ENCODE results near the gene NUBPL.

NUBPL gene

DNA sequence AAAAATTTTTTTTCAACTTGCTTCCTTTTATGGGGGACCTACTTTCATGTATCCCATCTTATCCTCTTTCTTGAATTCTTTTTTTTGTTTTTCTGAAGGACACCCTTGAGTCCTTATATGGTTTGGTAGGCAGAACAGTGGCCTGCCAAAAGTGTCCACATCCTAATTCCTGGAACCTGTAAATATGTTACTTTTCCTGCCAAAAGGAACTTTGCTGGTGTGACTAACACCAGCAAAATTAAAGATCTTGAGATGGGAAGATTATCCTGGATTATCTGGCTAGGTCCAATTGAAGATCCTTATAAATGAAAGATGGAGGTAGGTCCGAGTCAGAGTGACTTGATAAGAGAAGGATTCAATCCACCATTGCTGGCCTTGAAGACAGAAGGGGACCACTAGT is 5.3 kb downstream of the NUBPL start:
- no peak overlapping the region for H3K4me3 ChIP-seq (replicated peaks; ENCODE audit: low read depth, low read length)
- TF ChIP-seq, protein P1, sequence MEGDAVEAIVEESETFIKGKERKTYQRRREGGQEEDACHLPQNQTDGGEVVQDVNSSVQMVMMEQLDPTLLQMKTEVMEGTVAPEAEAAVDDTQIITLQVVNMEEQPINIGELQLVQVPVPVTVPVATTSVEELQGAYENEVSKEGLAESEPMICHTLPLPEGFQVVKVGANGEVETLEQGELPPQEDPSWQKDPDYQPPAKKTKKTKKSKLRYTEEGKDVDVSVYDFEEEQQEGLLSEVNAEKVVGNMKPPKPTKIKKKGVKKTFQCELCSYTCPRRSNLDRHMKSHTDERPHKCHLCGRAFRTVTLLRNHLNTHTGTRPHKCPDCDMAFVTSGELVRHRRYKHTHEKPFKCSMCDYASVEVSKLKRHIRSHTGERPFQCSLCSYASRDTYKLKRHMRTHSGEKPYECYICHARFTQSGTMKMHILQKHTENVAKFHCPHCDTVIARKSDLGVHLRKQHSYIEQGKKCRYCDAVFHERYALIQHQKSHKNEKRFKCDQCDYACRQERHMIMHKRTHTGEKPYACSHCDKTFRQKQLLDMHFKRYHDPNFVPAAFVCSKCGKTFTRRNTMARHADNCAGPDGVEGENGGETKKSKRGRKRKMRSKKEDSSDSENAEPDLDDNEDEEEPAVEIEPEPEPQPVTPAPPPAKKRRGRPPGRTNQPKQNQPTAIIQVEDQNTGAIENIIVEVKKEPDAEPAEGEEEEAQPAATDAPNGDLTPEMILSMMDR (IDR thresholded peaks at IDR 0.05; ENCODE audit: insufficient read depth, low read length, poor library complexity, severe bottlenecking): no peak
- no peaks in the 10 kb centered on the region for H3K27me3 ChIP-seq (replicated peaks; ENCODE audit: control insufficient read depth, insufficient read depth, low read length)
- no peaks in the 10 kb centered on the region for H3K36me3 ChIP-seq (ENCODE audit: control insufficient read depth, insufficient read depth, low read length)
- DNase-seq (ENCODE audit: extremely low read depth, insufficient read length): no peak

- H3K4me3 ChIP-seq (replicated peaks; ENCODE audit: low read depth, low read length): no peak overlapping the region
- no peaks in the 10 kb centered on the region for H3K36me3 ChIP-seq (ENCODE audit: control insufficient read depth, insufficient read depth, low read length)
- TF ChIP-seq, protein P1 (IDR thresholded peaks at IDR 0.05; ENCODE audit: insufficient read depth, low read length, poor library complexity, severe bottlenecking): no peak
- no peak for DNase-seq (ENCODE audit: extremely low read depth, insufficient read length)
- H3K27me3 ChIP-seq (replicated peaks; ENCODE audit: control insufficient read depth, insufficient read depth, low read length): no peaks in the 10 kb centered on the region
These were observed 6.5 kb downstream of the NUBPL start for GRCh38 chr14:31567655-31568054.

GRCh38 chr14:31568161-31568560 is 7.0 kb downstream of the NUBPL start:
- H3K4me3 ChIP-seq (replicated peaks; ENCODE audit: low read depth, low read length): no peak overlapping the region
- no peaks in the 10 kb centered on the region for H3K27me3 ChIP-seq (replicated peaks; ENCODE audit: control insufficient read depth, insufficient read depth, low read length)
- DNase-seq (ENCODE audit: extremely low read depth, insufficient read length): no peak
- TF ChIP-seq, protein P1 (IDR thresholded peaks at IDR 0.05; ENCODE audit: insufficient read depth, low read length, poor library complexity, severe bottlenecking): no peak
- no peaks in the 10 kb centered on the region; the same call in 1 of the 2 replicates for H3K36me3 ChIP-seq (ENCODE audit: control insufficient read depth, insufficient read depth, low read length)

- Histone ChIP-seq H3K4me3 (replicated peaks; ENCODE audit: low read depth, low read length) (no peak overlapping the region), H3K27me3 (replicated peaks; ENCODE audit: control insufficient read depth, insufficient read depth, low read length) (no peaks in the 10 kb centered on the region), H3K36me3 (ENCODE audit: control insufficient read depth, insufficient read depth, low read length) (no peaks in the 10 kb centered on the region; the same call in 1 of the 2 replicates)
- TF ChIP-seq, protein P1 (IDR thresholded peaks at IDR 0.05; ENCODE audit: insufficient read depth, low read length, poor library complexity, severe bottlenecking): no peak
- no peak for DNase-seq (ENCODE audit: extremely low read depth, insufficient read length)
These were observed 7.5 kb downstream of the NUBPL start for GRCh38 chr14:31568671-31569070.

- Histone ChIP-seq H3K36me3 (ENCODE audit: control insufficient read depth, insufficient read depth, low read length) (no peaks in the 10 kb centered on the region; the same call in 1 of the 2 replicates), H3K27me3 (replicated peaks; ENCODE audit: control insufficient read depth, insufficient read depth, low read length) (no peaks in the 10 kb centered on the region), H3K4me3 (replicated peaks; ENCODE audit: low read depth, low read length) (no peak overlapping the region)
- TF ChIP-seq, protein P1 (IDR thresholded peaks at IDR 0.05; ENCODE audit: insufficient read depth, low read length, poor library complexity, severe bottlenecking): no peak
- no peak for DNase-seq (ENCODE audit: extremely low read depth, insufficient read length)
These were observed 11.8 kb downstream of the NUBPL start for GRCh38 chr14:31572955-31573354.

DNA sequence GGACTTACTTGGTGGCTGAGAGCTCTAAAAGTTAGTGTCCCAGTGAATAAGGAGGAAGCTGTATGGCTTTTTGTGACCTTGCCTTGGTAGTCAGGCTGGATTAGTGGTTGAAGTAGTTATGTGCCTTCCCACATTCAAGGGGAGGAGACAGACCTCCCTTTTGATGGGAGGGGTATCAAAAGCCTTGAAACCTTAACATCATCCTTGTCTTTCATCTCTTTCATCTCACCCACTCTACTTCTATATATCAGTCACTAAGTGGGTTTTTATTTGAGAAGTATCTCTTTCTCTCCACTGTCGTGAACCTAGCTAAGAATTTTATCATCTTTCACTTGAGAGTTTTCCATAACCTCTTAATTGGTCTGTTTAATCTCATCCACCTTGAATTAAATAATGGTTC is 15.7 kb downstream of the NUBPL start:
- TF ChIP-seq, protein P1 (IDR thresholded peaks at IDR 0.05; ENCODE audit: insufficient read depth, low read length, poor library complexity, severe bottlenecking): no peak
- DNase-seq (ENCODE audit: extremely low read depth, insufficient read length): no peak
- no peaks in the 10 kb centered on the region; the same call in 1 of the 2 replicates for H3K36me3 ChIP-seq (ENCODE audit: control insufficient read depth, insufficient read depth, low read length)
- no peaks in the 10 kb centered on the region for H3K27me3 ChIP-seq (replicated peaks; ENCODE audit: control insufficient read depth, insufficient read depth, low read length)
- H3K4me3 ChIP-seq (replicated peaks; ENCODE audit: low read depth, low read length): no peak overlapping the region
